GM12878 (cell line): ENCODE measurements around the gene BCL11A. TPM values are rescaled to one million over a fixed set of nuclear protein-coding genes. Genes with fewer than 3 reads are reported as not detected.

Experiments
- ATAC-seq: fragments of 200-7000 bp; cut with Tn5 transposase; 3 replicates; pipeline ENCODE4 v1.9.1; 2020; ENCODE audit warnings: mild to moderate bottlenecking, moderate library complexity
- BruUV-seq: library from RNA; stranded (reverse); fragments of 400-500 nt; replicated peaks from 2 replicates; lab custom pipeline; 2021; lab: Mats Ljungman, UMichigan
- CTCF ChIA-PET: fragments of 300-600 bp; sonication (Branson Sonifier 250); formaldehyde crosslinking; extraction: SDS; loops from one replicate; lab custom pipeline; 2021; ENCODE audit warnings: inconsistent platforms; lab: Yijun Ruan, JAX
- POLR2A ChIA-PET: fragments of 350-600 bp; formaldehyde crosslinking; extraction: SDS; loops from one replicate; lab custom pipeline; 2021; ENCODE audit warnings: inconsistent platforms; lab: Charles Lee
- RAD21 ChIA-PET: fragments of 300-600 bp; sonication (Branson Sonifier 250); formaldehyde crosslinking; loops from one replicate; lab custom pipeline; 2023; ENCODE audit warnings: antibody characterized with exemption; ENCODE audit not compliant: unreplicated experiment; lab: Charles Lee
- SMC1A ChIA-PET: fragments of 300-600 bp; sonication (Branson Sonifier 250); formaldehyde crosslinking; loops from one replicate; lab custom pipeline; 2023; ENCODE audit not compliant: unreplicated experiment, uncharacterized antibody; lab: Charles Lee
- DNase-seq: peaks from one replicate; pipeline ENCODE4 v3.0.0-alpha.2; 2011; ENCODE audit warnings: low read depth, low spot score
- FAIRE-seq: peaks from 3 replicates; lab custom pipeline; 2011; peaks lifted over from hg19 to GRCh38; lab: Jason Lieb, UNC
- H2AFZ ChIP-seq: 2 replicates; pipeline ENCODE4 v1.6.0; 2011; ENCODE audit warnings: low read depth, low read length, control low read depth; ENCODE audit not compliant: control insufficient read depth
- H3K27ac ChIP-seq: 2 replicates; pipeline ENCODE4 v1.5.1; 2011; ENCODE audit warnings: control low read depth; ENCODE audit not compliant: control insufficient read depth, insufficient read depth
- H3K27me3 ChIP-seq, 2 experiments: replicated peaks in 1 of 2; 2 replicates each; pipeline versions ENCODE4 v1.6.0 to v1.6.1; 2011; ENCODE audit warnings: low read length in 1 of 2; ENCODE audit not compliant: control insufficient read depth in 2 of 2, insufficient read depth in 2 of 2
- H3K36me3 ChIP-seq, 2 experiments: 2 replicates each; pipeline ENCODE4 v1.5.1; 2011; ENCODE audit warnings: low read length in 1 of 2; ENCODE audit not compliant: control insufficient read depth in 2 of 2, insufficient read depth in 2 of 2
- H3K4me1 ChIP-seq: 2 replicates; pipeline ENCODE4 v1.6.1; 2011; ENCODE audit warnings: mild to moderate bottlenecking, low read length, moderate library complexity, mixed read lengths; ENCODE audit not compliant: control insufficient read depth, insufficient read depth
- H3K4me2 ChIP-seq: 2 replicates; pipeline ENCODE4 v1.6.0; 2011; ENCODE audit warnings: control low read depth; ENCODE audit not compliant: control insufficient read depth, insufficient read depth
- H3K4me3 ChIP-seq: fragments of 200-600 bp; sonication (generic); 2 replicates; pipeline ENCODE4 v1.5.1; 2016
- H3K79me2 ChIP-seq: 2 replicates; pipeline ENCODE4 v1.6.0; 2011; ENCODE audit warnings: low read length; ENCODE audit not compliant: control insufficient read depth, insufficient read depth
- H3K9ac ChIP-seq: 2 replicates; pipeline ENCODE4 v1.8.0; 2011; ENCODE audit warnings: low read length, control low read depth, mixed read lengths; ENCODE audit not compliant: control insufficient read depth, insufficient read depth
- H3K9me3 ChIP-seq: replicated peaks from 3 replicates; pipeline ENCODE4 v1.5.1; 2011; ENCODE audit warnings: mild to moderate bottlenecking, low read length; ENCODE audit not compliant: control insufficient read depth, insufficient read depth
- H4K20me1 ChIP-seq: 2 replicates; pipeline ENCODE4 v1.6.0; 2011; ENCODE audit not compliant: control insufficient read depth, insufficient read depth
- CBX5 ChIP-seq: sonication (generic); IDR thresholded peaks from 2 replicates; pipeline ENCODE4 v1.6.1; 2016; ENCODE audit warnings: low read depth, moderate library complexity, mild to moderate bottlenecking, inconsistent platforms
- FOXM1 ChIP-seq: IDR thresholded peaks from 2 replicates; pipeline ENCODE4 v1.6.1; 2012; ENCODE audit warnings: low read depth, mild to moderate bottlenecking, inconsistent platforms, low read length, moderate library complexity
- KDM1A ChIP-seq: fragments of 200-600 bp; sonication (generic); IDR thresholded peaks from 2 replicates; pipeline ENCODE4 v1.6.1; 2016; ENCODE audit warnings: borderline replicate concordance
- NBN ChIP-seq: fragments of 450-650 bp; IDR thresholded peaks from 2 replicates; pipeline ENCODE4 v1.6.1; 2016
- NFYB ChIP-seq: IDR thresholded peaks from 2 replicates; pipeline ENCODE4 v1.6.1; 2011; ENCODE audit warnings: low read depth, mild to moderate bottlenecking, low read length, improper control_type of control experiment, moderate library complexity; ENCODE audit not compliant: insufficient read depth
- POLR2A ChIP-seq: IDR thresholded peaks from 2 replicates; pipeline ENCODE4 v1.6.1; 2011; ENCODE audit warnings: low read depth, mild to moderate bottlenecking, low read length
- POLR2AphosphoS5 ChIP-seq: IDR thresholded peaks from 2 replicates; pipeline ENCODE4 v1.6.1; 2011; ENCODE audit warnings: mild to moderate bottlenecking, low read length, inconsistent platforms
- POU2F2 ChIP-seq: IDR thresholded peaks from 3 replicates; pipeline ENCODE4 v1.6.1; 2011; ENCODE audit warnings: low read depth, mild to moderate bottlenecking, low read length, borderline replicate concordance
- RAD51 ChIP-seq: fragments of 450-650 bp; IDR thresholded peaks from 2 replicates; pipeline ENCODE4 v1.6.1; 2016; ENCODE audit warnings: moderate library complexity, mild to moderate bottlenecking, inconsistent platforms
- SIN3A ChIP-seq: IDR thresholded peaks from 2 replicates; pipeline ENCODE4 v1.6.1; 2012; ENCODE audit warnings: low read depth, low read length, improper control_type of control experiment
- TBL1XR1 ChIP-seq: IDR thresholded peaks from 2 replicates; pipeline ENCODE4 v1.6.1; 2012; ENCODE audit warnings: low read depth, low read length, improper control_type of control experiment
- ZSCAN29 ChIP-seq: fragments of 450-650 bp; IDR thresholded peaks from 2 replicates; pipeline ENCODE4 v1.6.1; 2017; ENCODE audit warnings: mild to moderate bottlenecking, moderate library complexity
- WGBS: methylation state at CpG from one replicate; pipeline ENCODE4 v1.1.6; 2016; ENCODE audit warnings: low lambda C conversion rate; ENCODE audit not compliant: insufficient replicate concordance, insufficient coverage; ENCODE audit errors: missing lambda C conversion rate; 5-methylcytosine and 5-hydroxymethylcytosine counted together
- in situ Hi-C: fragments of 300-500 bp; cut with MboI; formaldehyde crosslinking; loops from 9 replicates; pipeline ENCODE4 v1.14.3; 2018; ENCODE audit warnings: mixed read lengths
- intact Hi-C: fragments of 100-400 bp; cut with micrococcal nuclease; formaldehyde crosslinking; loops from one replicate; pipeline ENCODE4 v1.14.2; 2022; ENCODE audit not compliant: unreplicated experiment
- polyA plus RNA-seq, 11 experiments: library from polyadenylated mRNA; depleted of rRNA in 4 of 11; unstranded in 6 of 11; stranded (reverse) in 5 of 11; fragments of >200 nt; fragmentation: Nextera tagmentation in 4 of 11; fragmentation: Illumina TruSeq in 1 of 11; extraction: Ambion mirVana in 4 of 11; extraction: Trizol in 1 of 11; gene quantifications; 1 replicate in 1 of 11; 2 replicates in 10 of 11; pipeline versions ENCODE4 v1.2.1 to v1.2.3, GENCODE V29; 2011 to 2016; ENCODE audit warnings: inconsistent platforms in 2 of 11, missing spikeins in 2 of 11, low read depth in 1 of 11
- total RNA-seq, 4 experiments: library from RNA; depleted of rRNA in 3 of 4; stranded (reverse); fragments of >200 nt in 3 of 4; fragmentation: Illumina TruSeq in 1 of 4; extraction: Trizol in 1 of 4; gene quantifications; 2 replicates each; pipeline versions ENCODE4 v1.2.1 to v1.2.3, GENCODE V29; 2013 to 2021
- TF ChIP-seq, protein P1 (sequence below): fragments of 150-350 bp; IDR thresholded peaks from 2 replicates; pipeline ENCODE4 v1.6.1; 2014; ENCODE audit warnings: mild to moderate bottlenecking, low read depth, low read length
- TF ChIP-seq, protein P2 (sequence below): IDR thresholded peaks from 2 replicates; pipeline ENCODE4 v1.6.1; 2011; ENCODE audit warnings: low read depth, mild to moderate bottlenecking, low read length, moderate library complexity, borderline replicate concordance; ENCODE audit errors: extremely low read depth
- TF ChIP-seq, protein P3 (sequence below): IDR thresholded peaks from 2 replicates; pipeline ENCODE4 v1.6.1; 2012; ENCODE audit warnings: improper control_type of control experiment, low read depth, low read length; ENCODE audit not compliant: insufficient replicate concordance
- TF ChIP-seq, protein P4 (sequence below): fragments of 450-650 bp; IDR thresholded peaks from 2 replicates; pipeline ENCODE4 v1.6.1; 2016; ENCODE audit warnings: mild to moderate bottlenecking

The BCL11A gene
- total and polyA plus RNA-seq, 10 of the 15 experiments (the other 5 are each of a cell fraction or from before 2014, with no cell fraction given), result 7.5 to 26.6 (median 11.1) TPM; not detected in 1

DNA sequence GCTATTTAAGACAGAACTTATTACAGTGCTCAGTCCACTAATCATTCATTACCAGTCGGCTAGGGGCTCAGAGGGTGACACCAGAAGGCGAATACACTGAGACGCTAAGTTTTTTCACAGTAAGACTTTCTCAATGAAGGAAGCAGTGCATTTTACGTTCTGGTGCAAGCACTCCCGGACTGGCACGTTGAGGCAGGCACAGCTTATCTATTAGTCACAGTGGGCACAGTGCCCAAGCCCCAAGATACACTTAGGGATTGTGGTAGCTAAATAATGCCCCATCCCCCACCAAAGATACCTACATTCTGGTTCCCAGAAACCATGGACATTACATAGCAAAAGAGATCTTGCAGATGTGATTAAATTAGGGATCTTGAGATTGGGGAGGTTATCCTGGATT is 32.6 kb upstream of the BCL11A start:
- DNase-seq, result no peak
- no peak overlapping the region for H3K4me2 ChIP-seq
- no peak for TF ChIP-seq CBX5
- no peak for TF ChIP-seq FOXM1
- TF ChIP-seq POLR2AphosphoS5, result no peak
- no peak for TF ChIP-seq SIN3A
- no peak for TF ChIP-seq NFYB
- TF ChIP-seq TBL1XR1, result no peak
- no peak for TF ChIP-seq ZSCAN29
- TF ChIP-seq, protein P1, sequence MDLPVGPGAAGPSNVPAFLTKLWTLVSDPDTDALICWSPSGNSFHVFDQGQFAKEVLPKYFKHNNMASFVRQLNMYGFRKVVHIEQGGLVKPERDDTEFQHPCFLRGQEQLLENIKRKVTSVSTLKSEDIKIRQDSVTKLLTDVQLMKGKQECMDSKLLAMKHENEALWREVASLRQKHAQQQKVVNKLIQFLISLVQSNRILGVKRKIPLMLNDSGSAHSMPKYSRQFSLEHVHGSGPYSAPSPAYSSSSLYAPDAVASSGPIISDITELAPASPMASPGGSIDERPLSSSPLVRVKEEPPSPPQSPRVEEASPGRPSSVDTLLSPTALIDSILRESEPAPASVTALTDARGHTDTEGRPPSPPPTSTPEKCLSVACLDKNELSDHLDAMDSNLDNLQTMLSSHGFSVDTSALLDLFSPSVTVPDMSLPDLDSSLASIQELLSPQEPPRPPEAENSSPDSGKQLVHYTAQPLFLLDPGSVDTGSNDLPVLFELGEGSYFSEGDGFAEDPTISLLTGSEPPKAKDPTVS, result no peak
- TF ChIP-seq, protein P2, sequence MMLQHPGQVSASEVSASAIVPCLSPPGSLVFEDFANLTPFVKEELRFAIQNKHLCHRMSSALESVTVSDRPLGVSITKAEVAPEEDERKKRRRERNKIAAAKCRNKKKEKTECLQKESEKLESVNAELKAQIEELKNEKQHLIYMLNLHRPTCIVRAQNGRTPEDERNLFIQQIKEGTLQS, result no peak
- no peak for TF ChIP-seq POU2F2
- no peak for TF ChIP-seq POLR2A
- TF ChIP-seq RAD51, result no peak
- TF ChIP-seq, protein P3, sequence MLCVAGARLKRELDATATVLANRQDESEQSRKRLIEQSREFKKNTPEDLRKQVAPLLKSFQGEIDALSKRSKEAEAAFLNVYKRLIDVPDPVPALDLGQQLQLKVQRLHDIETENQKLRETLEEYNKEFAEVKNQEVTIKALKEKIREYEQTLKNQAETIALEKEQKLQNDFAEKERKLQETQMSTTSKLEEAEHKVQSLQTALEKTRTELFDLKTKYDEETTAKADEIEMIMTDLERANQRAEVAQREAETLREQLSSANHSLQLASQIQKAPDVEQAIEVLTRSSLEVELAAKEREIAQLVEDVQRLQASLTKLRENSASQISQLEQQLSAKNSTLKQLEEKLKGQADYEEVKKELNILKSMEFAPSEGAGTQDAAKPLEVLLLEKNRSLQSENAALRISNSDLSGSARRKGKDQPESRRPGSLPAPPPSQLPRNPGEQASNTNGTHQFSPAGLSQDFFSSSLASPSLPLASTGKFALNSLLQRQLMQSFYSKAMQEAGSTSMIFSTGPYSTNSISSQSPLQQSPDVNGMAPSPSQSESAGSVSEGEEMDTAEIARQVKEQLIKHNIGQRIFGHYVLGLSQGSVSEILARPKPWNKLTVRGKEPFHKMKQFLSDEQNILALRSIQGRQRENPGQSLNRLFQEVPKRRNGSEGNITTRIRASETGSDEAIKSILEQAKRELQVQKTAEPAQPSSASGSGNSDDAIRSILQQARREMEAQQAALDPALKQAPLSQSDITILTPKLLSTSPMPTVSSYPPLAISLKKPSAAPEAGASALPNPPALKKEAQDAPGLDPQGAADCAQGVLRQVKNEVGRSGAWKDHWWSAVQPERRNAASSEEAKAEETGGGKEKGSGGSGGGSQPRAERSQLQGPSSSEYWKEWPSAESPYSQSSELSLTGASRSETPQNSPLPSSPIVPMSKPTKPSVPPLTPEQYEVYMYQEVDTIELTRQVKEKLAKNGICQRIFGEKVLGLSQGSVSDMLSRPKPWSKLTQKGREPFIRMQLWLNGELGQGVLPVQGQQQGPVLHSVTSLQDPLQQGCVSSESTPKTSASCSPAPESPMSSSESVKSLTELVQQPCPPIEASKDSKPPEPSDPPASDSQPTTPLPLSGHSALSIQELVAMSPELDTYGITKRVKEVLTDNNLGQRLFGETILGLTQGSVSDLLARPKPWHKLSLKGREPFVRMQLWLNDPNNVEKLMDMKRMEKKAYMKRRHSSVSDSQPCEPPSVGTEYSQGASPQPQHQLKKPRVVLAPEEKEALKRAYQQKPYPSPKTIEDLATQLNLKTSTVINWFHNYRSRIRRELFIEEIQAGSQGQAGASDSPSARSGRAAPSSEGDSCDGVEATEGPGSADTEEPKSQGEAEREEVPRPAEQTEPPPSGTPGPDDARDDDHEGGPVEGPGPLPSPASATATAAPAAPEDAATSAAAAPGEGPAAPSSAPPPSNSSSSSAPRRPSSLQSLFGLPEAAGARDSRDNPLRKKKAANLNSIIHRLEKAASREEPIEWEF, result no peak
- TF ChIP-seq KDM1A, result no peak
- TF ChIP-seq, protein P4, sequence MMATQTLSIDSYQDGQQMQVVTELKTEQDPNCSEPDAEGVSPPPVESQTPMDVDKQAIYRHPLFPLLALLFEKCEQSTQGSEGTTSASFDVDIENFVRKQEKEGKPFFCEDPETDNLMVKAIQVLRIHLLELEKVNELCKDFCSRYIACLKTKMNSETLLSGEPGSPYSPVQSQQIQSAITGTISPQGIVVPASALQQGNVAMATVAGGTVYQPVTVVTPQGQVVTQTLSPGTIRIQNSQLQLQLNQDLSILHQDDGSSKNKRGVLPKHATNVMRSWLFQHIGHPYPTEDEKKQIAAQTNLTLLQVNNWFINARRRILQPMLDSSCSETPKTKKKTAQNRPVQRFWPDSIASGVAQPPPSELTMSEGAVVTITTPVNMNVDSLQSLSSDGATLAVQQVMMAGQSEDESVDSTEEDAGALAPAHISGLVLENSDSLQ, result no peak
- no peak for TF ChIP-seq NBN

More for the DNA sequence above, 32.6 kb upstream of the BCL11A start:
- no peaks in the 10 kb centered on the region for H3K4me1 ChIP-seq
- ChIA-PET POLR2A (no interaction called here), CTCF (interaction anchor here (0.6 to 1.6 kb wide), 2 partner anchors 23 to 474 kb away, joined by 3 to 4 read pairs; no protein-coding TSS in a partner anchor), SMC1A (no interaction called here), RAD21 (no interaction called here)
- H3K9ac ChIP-seq, result no peak overlapping the region
- intact Hi-C loops (loop anchor here (10.0 kb wide), 1 partner anchor 1821 kb away; no protein-coding TSS in a partner anchor), in situ Hi-C loops (loop anchor here (25.0 kb wide), 1 partner anchor 1824 kb away; no protein-coding TSS in a partner anchor)
- no peak overlapping the region for H3K27ac ChIP-seq
- H3K27me3 ChIP-seq, result no peaks in the 10 kb centered on the region; a peak in 2 of 4 replicates
- FAIRE-seq (no peak), ATAC-seq (no peak)
- no peaks in the 10 kb centered on the region for H3K36me3 ChIP-seq
- no peaks in the 10 kb centered on the region for H3K9me3 ChIP-seq
- BruUV-seq, result no TSS peak
- WGBS, result 45% methylated on average over 6 of the region's 6 CpGs
- no peaks in the 10 kb centered on the region for H4K20me1 ChIP-seq
- H3K4me3 ChIP-seq, result no peak overlapping the region
- H3K79me2 ChIP-seq, result no peaks in the 10 kb centered on the region
- no peak overlapping the region for H2AFZ ChIP-seq
